SK-N-SH treated with all-trans-retinoic acid at 6 μM for 48 hours (cell line): ENCODE measurements around the gene CCSER1.

Source experiments
- ATAC-seq: fragments of 200-7000 bp; cut with Tn5 transposase; 3 replicates; pipeline ENCODE4 v1.9.1; 2020; ENCODE audit warnings: mild to moderate bottlenecking, moderate library complexity
- ARNTL ChIP-seq: fragments of 450-650 bp; formaldehyde crosslinking; IDR thresholded peaks from 2 replicates; pipeline ENCODE4 v1.5.0; 2020; ENCODE audit warnings: low read depth, mild to moderate bottlenecking, moderate library complexity, borderline replicate concordance
- BACH2 ChIP-seq: fragments of 250-450 bp; sonication (Bioruptor Pico); IDR thresholded peaks from 2 replicates; pipeline ENCODE4 v1.9.0; 2021; ENCODE audit warnings: mild to moderate bottlenecking, borderline replicate concordance
- CSDC2 ChIP-seq: fragments of 250-450 bp; sonication (Bioruptor Pico); IDR thresholded peaks from 2 replicates; pipeline ENCODE4 v1.5.0; 2020; ENCODE audit warnings: mild to moderate bottlenecking, moderate library complexity
- ESRRG ChIP-seq: fragments of 250-450 bp; sonication (Bioruptor Pico); IDR thresholded peaks from 2 replicates; pipeline ENCODE4 v1.6.1; 2021; ENCODE audit warnings: mild to moderate bottlenecking
- GLIS3 ChIP-seq: fragments of 250-450 bp; sonication (Bioruptor Pico); IDR thresholded peaks from 2 replicates; pipeline ENCODE4 v1.5.0; 2020; ENCODE audit warnings: mild to moderate bottlenecking, moderate library complexity
- ISL1 ChIP-seq: fragments of 250-450 bp; sonication (Bioruptor Pico); IDR thresholded peaks from 2 replicates; pipeline ENCODE4 v2.1.2; 2022; ENCODE audit warnings: mild to moderate bottlenecking, moderate library complexity
- OSR1 ChIP-seq: fragments of 250-450 bp; sonication (Bioruptor Pico); IDR thresholded peaks from 2 replicates; pipeline ENCODE4 v1.8.0; 2022; ENCODE audit warnings: moderate library complexity, mild to moderate bottlenecking, inconsistent platforms
- PPARA ChIP-seq: fragments of 250-450 bp; sonication (Bioruptor Pico); IDR thresholded peaks from 2 replicates; pipeline ENCODE4 v1.5.0; 2020; ENCODE audit warnings: mild to moderate bottlenecking, borderline replicate concordance
- RARB ChIP-seq: fragments of 250-450 bp; sonication (Bioruptor Pico); IDR thresholded peaks from 2 replicates; pipeline ENCODE4 v1.8.0; 2021; ENCODE audit warnings: mild to moderate bottlenecking, moderate library complexity
- TOX ChIP-seq: fragments of 250-450 bp; sonication (Bioruptor Pico); IDR thresholded peaks from 2 replicates; pipeline ENCODE4 v1.8.0; 2021; ENCODE audit warnings: mild to moderate bottlenecking, moderate library complexity, borderline replicate concordance
- ZC3H10 ChIP-seq: fragments of 250-450 bp; sonication (Bioruptor Pico); IDR thresholded peaks from 2 replicates; pipeline ENCODE4 v1.5.1; 2021; ENCODE audit warnings: mild to moderate bottlenecking, moderate library complexity
- ZFP3 ChIP-seq: fragments of 250-450 bp; sonication (Bioruptor Pico); IDR thresholded peaks from 2 replicates; pipeline ENCODE4 v1.5.0; 2020; ENCODE audit warnings: mild to moderate bottlenecking, moderate library complexity
- ZFP30 ChIP-seq: fragments of 450-650 bp; formaldehyde crosslinking; IDR thresholded peaks from 2 replicates; pipeline ENCODE4 v1.5.0; 2022; ENCODE audit warnings: mild to moderate bottlenecking, moderate library complexity
- ZNF565 ChIP-seq: fragments of 450-650 bp; formaldehyde crosslinking; conservative IDR thresholded peaks from 2 replicates; pipeline ENCODE4 v1.5.0; 2020; ENCODE audit warnings: low read depth, mild to moderate bottlenecking, moderate library complexity
- ZNF70 ChIP-seq: fragments of 450-650 bp; formaldehyde crosslinking; IDR thresholded peaks from 2 replicates; pipeline ENCODE4 v1.5.0; 2020; ENCODE audit warnings: mild to moderate bottlenecking, moderate library complexity
- ZNF8 ChIP-seq: fragments of 450-650 bp; formaldehyde crosslinking; IDR thresholded peaks from 2 replicates; pipeline ENCODE4 v1.5.0; 2020; ENCODE audit warnings: mild to moderate bottlenecking, moderate library complexity
- TF ChIP-seq, protein P1 (sequence below): fragments of 250-450 bp; sonication (Bioruptor Pico); IDR thresholded peaks from 2 replicates; pipeline ENCODE4 v1.5.1; 2020; ENCODE audit warnings: low read depth, mild to moderate bottlenecking, moderate library complexity
- TF ChIP-seq, protein P2 (sequence below): fragments of 250-450 bp; sonication (Bioruptor Pico); IDR thresholded peaks from 2 replicates; pipeline ENCODE4 v1.8.0; 2021; ENCODE audit warnings: low read depth, mild to moderate bottlenecking, moderate library complexity, borderline replicate concordance
- TF ChIP-seq, protein P3 (sequence below): fragments of 250-450 bp; sonication (Bioruptor Pico); IDR thresholded peaks from 2 replicates; pipeline ENCODE4 v1.5.1; 2021; ENCODE audit warnings: mild to moderate bottlenecking, moderate library complexity
- TF ChIP-seq, protein P4 (sequence below): fragments of 250-450 bp; sonication (Bioruptor Pico); IDR thresholded peaks from 2 replicates; pipeline ENCODE4 v1.8.0; 2020; ENCODE audit warnings: mild to moderate bottlenecking, moderate library complexity, borderline replicate concordance

Gene CCSER1

DNA sequence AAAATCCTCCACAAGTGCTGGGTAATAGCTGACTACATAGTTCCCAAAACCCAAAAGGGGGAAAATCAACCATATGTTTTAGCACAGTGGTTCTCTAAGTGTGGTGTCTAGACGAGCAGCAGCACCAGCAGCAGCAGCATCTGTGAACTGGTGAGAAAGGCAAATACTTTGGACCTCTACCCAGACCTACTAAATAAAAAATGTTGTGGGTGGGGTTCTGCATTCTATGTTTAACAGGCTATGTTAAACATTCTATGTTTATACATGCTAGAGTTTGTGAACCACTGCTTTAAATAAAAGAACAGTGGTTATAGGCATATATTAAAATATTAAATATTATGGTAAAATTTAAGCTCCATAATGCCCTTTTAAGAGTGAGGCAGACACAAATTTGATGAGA, 1171.6 kb downstream of the CCSER1 start:
- no peak for ATAC-seq
- TF ChIP-seq ZNF8 (CRISPR knock-in tag) (no peak), TOX (CRISPR knock-in tag) (no peak), CSDC2 (CRISPR knock-in tag) (no peak), ZNF70 (CRISPR knock-in tag) (no peak), ZC3H10 (CRISPR knock-in tag) (no peak), ISL1 (CRISPR knock-in tag) (no peak), ZFP3 (CRISPR knock-in tag) (no peak), PPARA (CRISPR knock-in tag) (no peak)
- TF ChIP-seq, protein P1, sequence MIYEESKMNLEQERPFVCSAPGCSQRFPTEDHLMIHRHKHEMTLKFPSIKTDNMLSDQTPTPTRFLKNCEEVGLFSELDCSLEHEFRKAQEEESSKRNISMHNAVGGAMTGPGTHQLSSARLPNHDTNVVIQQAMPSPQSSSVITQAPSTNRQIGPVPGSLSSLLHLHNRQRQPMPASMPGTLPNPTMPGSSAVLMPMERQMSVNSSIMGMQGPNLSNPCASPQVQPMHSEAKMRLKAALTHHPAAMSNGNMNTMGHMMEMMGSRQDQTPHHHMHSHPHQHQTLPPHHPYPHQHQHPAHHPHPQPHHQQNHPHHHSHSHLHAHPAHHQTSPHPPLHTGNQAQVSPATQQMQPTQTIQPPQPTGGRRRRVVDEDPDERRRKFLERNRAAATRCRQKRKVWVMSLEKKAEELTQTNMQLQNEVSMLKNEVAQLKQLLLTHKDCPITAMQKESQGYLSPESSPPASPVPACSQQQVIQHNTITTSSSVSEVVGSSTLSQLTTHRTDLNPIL (CRISPR knock-in tag), result no peak
- TF ChIP-seq, protein P2, sequence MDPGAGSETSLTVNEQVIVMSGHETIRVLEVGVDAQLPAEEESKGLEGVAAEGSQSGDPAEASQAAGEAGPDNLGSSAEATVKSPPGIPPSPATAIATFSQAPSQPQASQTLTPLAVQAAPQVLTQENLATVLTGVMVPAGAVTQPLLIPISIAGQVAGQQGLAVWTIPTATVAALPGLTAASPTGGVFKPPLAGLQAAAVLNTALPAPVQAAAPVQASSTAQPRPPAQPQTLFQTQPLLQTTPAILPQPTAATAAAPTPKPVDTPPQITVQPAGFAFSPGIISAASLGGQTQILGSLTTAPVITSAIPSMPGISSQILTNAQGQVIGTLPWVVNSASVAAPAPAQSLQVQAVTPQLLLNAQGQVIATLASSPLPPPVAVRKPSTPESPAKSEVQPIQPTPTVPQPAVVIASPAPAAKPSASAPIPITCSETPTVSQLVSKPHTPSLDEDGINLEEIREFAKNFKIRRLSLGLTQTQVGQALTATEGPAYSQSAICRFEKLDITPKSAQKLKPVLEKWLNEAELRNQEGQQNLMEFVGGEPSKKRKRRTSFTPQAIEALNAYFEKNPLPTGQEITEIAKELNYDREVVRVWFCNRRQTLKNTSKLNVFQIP (CRISPR knock-in tag), result no peak
- TF ChIP-seq, all 23 proteins: peak for 0

DNA sequence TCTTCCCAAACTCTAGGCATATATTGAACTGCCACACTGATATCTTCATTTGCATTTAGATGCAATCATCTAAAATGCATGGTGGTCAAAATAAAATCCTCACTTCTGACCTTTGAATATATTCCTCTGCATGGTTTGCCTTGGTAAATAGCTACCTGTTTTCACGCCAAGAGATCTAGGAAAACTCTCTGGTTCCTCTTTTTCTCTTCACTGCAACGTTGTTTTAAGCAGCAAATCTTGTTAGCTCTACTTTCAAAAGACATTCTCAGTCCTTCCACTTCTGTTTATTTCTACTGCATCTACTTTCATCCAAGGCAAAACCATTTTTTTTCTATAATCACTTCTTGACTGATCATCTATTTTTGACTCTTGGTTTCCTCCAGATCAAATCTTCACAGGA, 1174.9 kb downstream of the CCSER1 start:
- ATAC-seq, result no peak
- TF ChIP-seq, protein P2 (CRISPR knock-in tag), result no peak
- TF ChIP-seq BACH2 (no peak), ESRRG (CRISPR knock-in tag) (no peak), ZFP30 (CRISPR knock-in tag) (no peak), ISL1 (CRISPR knock-in tag) (no peak), ZFP3 (CRISPR knock-in tag) (no peak), ARNTL (no peak), TOX (CRISPR knock-in tag) (no peak), OSR1 (CRISPR knock-in tag) (no peak), RARB (CRISPR knock-in tag) (no peak), ZC3H10 (CRISPR knock-in tag) (no peak), GLIS3 (no peak), CSDC2 (CRISPR knock-in tag) (no peak), ZNF8 (CRISPR knock-in tag) (no peak), ZNF70 (CRISPR knock-in tag) (no peak), PPARA (CRISPR knock-in tag) (no peak)
- TF ChIP-seq, protein P3, sequence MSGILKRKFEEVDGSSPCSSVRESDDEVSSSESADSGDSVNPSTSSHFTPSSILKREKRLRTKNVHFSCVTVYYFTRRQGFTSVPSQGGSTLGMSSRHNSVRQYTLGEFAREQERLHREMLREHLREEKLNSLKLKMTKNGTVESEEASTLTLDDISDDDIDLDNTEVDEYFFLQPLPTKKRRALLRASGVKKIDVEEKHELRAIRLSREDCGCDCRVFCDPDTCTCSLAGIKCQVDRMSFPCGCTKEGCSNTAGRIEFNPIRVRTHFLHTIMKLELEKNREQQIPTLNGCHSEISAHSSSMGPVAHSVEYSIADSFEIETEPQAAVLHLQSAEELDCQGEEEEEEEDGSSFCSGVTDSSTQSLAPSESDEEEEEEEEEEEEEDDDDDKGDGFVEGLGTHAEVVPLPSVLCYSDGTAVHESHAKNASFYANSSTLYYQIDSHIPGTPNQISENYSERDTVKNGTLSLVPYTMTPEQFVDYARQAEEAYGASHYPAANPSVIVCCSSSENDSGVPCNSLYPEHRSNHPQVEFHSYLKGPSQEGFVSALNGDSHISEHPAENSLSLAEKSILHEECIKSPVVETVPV (CRISPR knock-in tag), result no peak
- TF ChIP-seq, protein P4, sequence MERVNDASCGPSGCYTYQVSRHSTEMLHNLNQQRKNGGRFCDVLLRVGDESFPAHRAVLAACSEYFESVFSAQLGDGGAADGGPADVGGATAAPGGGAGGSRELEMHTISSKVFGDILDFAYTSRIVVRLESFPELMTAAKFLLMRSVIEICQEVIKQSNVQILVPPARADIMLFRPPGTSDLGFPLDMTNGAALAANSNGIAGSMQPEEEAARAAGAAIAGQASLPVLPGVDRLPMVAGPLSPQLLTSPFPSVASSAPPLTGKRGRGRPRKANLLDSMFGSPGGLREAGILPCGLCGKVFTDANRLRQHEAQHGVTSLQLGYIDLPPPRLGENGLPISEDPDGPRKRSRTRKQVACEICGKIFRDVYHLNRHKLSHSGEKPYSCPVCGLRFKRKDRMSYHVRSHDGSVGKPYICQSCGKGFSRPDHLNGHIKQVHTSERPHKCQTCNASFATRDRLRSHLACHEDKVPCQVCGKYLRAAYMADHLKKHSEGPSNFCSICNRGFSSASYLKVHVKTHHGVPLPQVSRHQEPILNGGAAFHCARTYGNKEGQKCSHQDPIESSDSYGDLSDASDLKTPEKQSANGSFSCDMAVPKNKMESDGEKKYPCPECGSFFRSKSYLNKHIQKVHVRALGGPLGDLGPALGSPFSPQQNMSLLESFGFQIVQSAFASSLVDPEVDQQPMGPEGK (CRISPR knock-in tag), result no peak
- TF ChIP-seq, protein P1 (CRISPR knock-in tag), result no peak

DNA sequence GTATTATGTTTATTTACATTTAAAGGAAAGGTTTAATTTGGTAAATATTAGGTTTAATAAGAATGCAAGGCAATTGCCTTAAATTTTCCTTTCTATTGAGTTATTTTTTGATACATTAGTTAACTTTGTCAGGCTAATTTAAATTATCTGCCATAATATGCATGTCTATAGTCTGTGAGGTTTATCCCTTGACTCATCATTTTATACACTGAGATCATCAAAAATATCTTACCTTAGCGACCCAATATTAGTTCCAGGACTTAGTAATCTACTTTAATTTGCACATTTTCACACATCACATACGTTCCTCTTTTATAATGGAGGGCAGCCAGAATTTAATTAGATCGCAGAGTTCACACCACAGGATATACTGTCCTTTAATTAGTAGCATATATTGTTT, 1177.1 kb downstream of the CCSER1 start:
- TF ChIP-seq ZFP30 (CRISPR knock-in tag), result no peak
- TF ChIP-seq, protein P1 (CRISPR knock-in tag), result no peak
- no peak for TF ChIP-seq CSDC2 (CRISPR knock-in tag)
- no peak for TF ChIP-seq ZNF565
- ATAC-seq, result no peak
